C4-2B (cell line): ENCODE data around the gene SLC23A2.

ENCODE experiments used
- ZFX ChIP-seq: fragments of 450-650 bp; IDR thresholded peaks from 2 replicates; pipeline ENCODE4 v1.6.1; 2017
- TF ChIP-seq, protein P1 (sequence below): fragments of 450-650 bp; conservative IDR thresholded peaks from 2 replicates; pipeline ENCODE4 v1.5.1; 2017; ENCODE audit warnings: mild to moderate bottlenecking

DNA sequence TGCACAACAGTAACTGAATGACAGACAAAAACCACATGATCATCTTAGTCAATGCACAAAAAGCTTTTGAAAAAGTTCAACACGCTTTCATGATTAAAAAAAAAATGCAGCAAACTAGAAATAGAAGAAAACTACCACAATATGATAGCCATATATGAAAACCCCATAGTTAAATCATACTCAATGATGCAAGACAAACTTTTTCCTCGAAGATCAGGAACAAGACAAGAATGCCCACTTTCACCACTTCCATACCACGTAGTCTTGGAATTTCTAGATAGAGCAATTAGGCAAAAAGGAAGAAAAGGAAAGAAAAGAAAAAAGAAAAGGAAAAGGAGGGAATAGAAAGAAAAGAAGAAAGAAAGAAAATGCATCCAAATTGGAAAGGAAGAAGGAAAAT, 44.6 kb upstream of the SLC23A2 start:
- TF ChIP-seq, protein P1, sequence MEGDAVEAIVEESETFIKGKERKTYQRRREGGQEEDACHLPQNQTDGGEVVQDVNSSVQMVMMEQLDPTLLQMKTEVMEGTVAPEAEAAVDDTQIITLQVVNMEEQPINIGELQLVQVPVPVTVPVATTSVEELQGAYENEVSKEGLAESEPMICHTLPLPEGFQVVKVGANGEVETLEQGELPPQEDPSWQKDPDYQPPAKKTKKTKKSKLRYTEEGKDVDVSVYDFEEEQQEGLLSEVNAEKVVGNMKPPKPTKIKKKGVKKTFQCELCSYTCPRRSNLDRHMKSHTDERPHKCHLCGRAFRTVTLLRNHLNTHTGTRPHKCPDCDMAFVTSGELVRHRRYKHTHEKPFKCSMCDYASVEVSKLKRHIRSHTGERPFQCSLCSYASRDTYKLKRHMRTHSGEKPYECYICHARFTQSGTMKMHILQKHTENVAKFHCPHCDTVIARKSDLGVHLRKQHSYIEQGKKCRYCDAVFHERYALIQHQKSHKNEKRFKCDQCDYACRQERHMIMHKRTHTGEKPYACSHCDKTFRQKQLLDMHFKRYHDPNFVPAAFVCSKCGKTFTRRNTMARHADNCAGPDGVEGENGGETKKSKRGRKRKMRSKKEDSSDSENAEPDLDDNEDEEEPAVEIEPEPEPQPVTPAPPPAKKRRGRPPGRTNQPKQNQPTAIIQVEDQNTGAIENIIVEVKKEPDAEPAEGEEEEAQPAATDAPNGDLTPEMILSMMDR, result no peak
- no peak for TF ChIP-seq ZFX
